GM12878 (cell line): ENCODE data around the gene GPRIN2. TPM values are rescaled to one million over a fixed set of nuclear protein-coding genes. Genes with fewer than 3 reads are reported as not detected.

ENCODE experiments used
- ATAC-seq: fragments of 200-7000 bp; cut with Tn5 transposase; 3 replicates; pipeline ENCODE4 v1.9.1; 2020; ENCODE audit warnings: mild to moderate bottlenecking, moderate library complexity
- BruUV-seq: library from RNA; stranded (reverse); fragments of 400-500 nt; replicated peaks from 2 replicates; lab custom pipeline; 2021; lab: Mats Ljungman, UMichigan
- CTCF ChIA-PET: fragments of 300-600 bp; sonication (Branson Sonifier 250); formaldehyde crosslinking; extraction: SDS; loops from one replicate; lab custom pipeline; 2021; ENCODE audit warnings: inconsistent platforms; lab: Yijun Ruan, JAX
- POLR2A ChIA-PET: fragments of 350-600 bp; formaldehyde crosslinking; extraction: SDS; loops from one replicate; lab custom pipeline; 2021; ENCODE audit warnings: inconsistent platforms; lab: Charles Lee
- RAD21 ChIA-PET: fragments of 300-600 bp; sonication (Branson Sonifier 250); formaldehyde crosslinking; loops from one replicate; lab custom pipeline; 2023; ENCODE audit warnings: antibody characterized with exemption; ENCODE audit not compliant: unreplicated experiment; lab: Charles Lee
- SMC1A ChIA-PET: fragments of 300-600 bp; sonication (Branson Sonifier 250); formaldehyde crosslinking; loops from one replicate; lab custom pipeline; 2023; ENCODE audit not compliant: unreplicated experiment, uncharacterized antibody; lab: Charles Lee
- DNase-seq: peaks from one replicate; pipeline ENCODE4 v3.0.0-alpha.2; 2011; ENCODE audit warnings: low read depth, low spot score
- FAIRE-seq: peaks from 3 replicates; lab custom pipeline; 2011; peaks lifted over from hg19 to GRCh38; lab: Jason Lieb, UNC
- H2AFZ ChIP-seq: 2 replicates; pipeline ENCODE4 v1.6.0; 2011; ENCODE audit warnings: low read depth, low read length, control low read depth; ENCODE audit not compliant: control insufficient read depth
- H3K27ac ChIP-seq: 2 replicates; pipeline ENCODE4 v1.5.1; 2011; ENCODE audit warnings: control low read depth; ENCODE audit not compliant: control insufficient read depth, insufficient read depth
- H3K27me3 ChIP-seq, 2 experiments: replicated peaks in 1 of 2; 2 replicates each; pipeline versions ENCODE4 v1.6.0 to v1.6.1; 2011; ENCODE audit warnings: low read length in 1 of 2; ENCODE audit not compliant: control insufficient read depth in 2 of 2, insufficient read depth in 2 of 2
- H3K36me3 ChIP-seq, 2 experiments: 2 replicates each; pipeline ENCODE4 v1.5.1; 2011; ENCODE audit warnings: low read length in 1 of 2; ENCODE audit not compliant: control insufficient read depth in 2 of 2, insufficient read depth in 2 of 2
- H3K4me1 ChIP-seq: 2 replicates; pipeline ENCODE4 v1.6.1; 2011; ENCODE audit warnings: mild to moderate bottlenecking, low read length, moderate library complexity, mixed read lengths; ENCODE audit not compliant: control insufficient read depth, insufficient read depth
- H3K4me2 ChIP-seq: 2 replicates; pipeline ENCODE4 v1.6.0; 2011; ENCODE audit warnings: control low read depth; ENCODE audit not compliant: control insufficient read depth, insufficient read depth
- H3K4me3 ChIP-seq: fragments of 200-600 bp; sonication (generic); 2 replicates; pipeline ENCODE4 v1.5.1; 2016
- H3K79me2 ChIP-seq: 2 replicates; pipeline ENCODE4 v1.6.0; 2011; ENCODE audit warnings: low read length; ENCODE audit not compliant: control insufficient read depth, insufficient read depth
- H3K9ac ChIP-seq: 2 replicates; pipeline ENCODE4 v1.8.0; 2011; ENCODE audit warnings: low read length, control low read depth, mixed read lengths; ENCODE audit not compliant: control insufficient read depth, insufficient read depth
- H3K9me3 ChIP-seq: replicated peaks from 3 replicates; pipeline ENCODE4 v1.5.1; 2011; ENCODE audit warnings: mild to moderate bottlenecking, low read length; ENCODE audit not compliant: control insufficient read depth, insufficient read depth
- H4K20me1 ChIP-seq: 2 replicates; pipeline ENCODE4 v1.6.0; 2011; ENCODE audit not compliant: control insufficient read depth, insufficient read depth
- CEBPB ChIP-seq, 2 experiments: fragments of 150-350 bp in 1 of 2; IDR thresholded peaks; 2 replicates each; pipeline ENCODE4 v1.6.1; 2012 to 2014; ENCODE audit warnings: low read depth in 2 of 2, low read length in 2 of 2, borderline replicate concordance in 1 of 2, inconsistent platforms in 1 of 2
- E2F8 ChIP-seq: fragments of 450-650 bp; IDR thresholded peaks from 2 replicates; pipeline ENCODE4 v1.6.1; 2018; ENCODE audit warnings: mild to moderate bottlenecking, low read depth, moderate library complexity; ENCODE audit not compliant: partially characterized antibody
- ELK1 ChIP-seq: IDR thresholded peaks from 2 replicates; pipeline ENCODE4 v1.6.1; 2012; ENCODE audit warnings: low read depth, low read length, improper control_type of control experiment
- IRF5 ChIP-seq: fragments of 450-650 bp; IDR thresholded peaks from 2 replicates; pipeline ENCODE4 v1.6.1; 2017; ENCODE audit warnings: borderline replicate concordance
- JUNB ChIP-seq: IDR thresholded peaks from 2 replicates; pipeline ENCODE4 v1.6.1; 2016; ENCODE audit warnings: antibody characterized with exemption, mild to moderate bottlenecking
- NFXL1 ChIP-seq: fragments of 450-650 bp; IDR thresholded peaks from 2 replicates; pipeline ENCODE4 v1.6.1; 2017; ENCODE audit warnings: antibody characterized with exemption, mild to moderate bottlenecking, borderline replicate concordance
- POLR2AphosphoS2 ChIP-seq: IDR thresholded peaks from 2 replicates; pipeline ENCODE4 v1.6.1; 2011; ENCODE audit warnings: low read depth, mild to moderate bottlenecking, low read length, improper control_type of control experiment, moderate library complexity
- SREBF1 ChIP-seq: IDR thresholded peaks from 2 replicates; pipeline ENCODE4 v1.6.1; 2012; ENCODE audit warnings: mild to moderate bottlenecking, low read length
- TAF1 ChIP-seq: IDR thresholded peaks from 2 replicates; pipeline ENCODE4 v1.6.1; 2011; ENCODE audit warnings: mild to moderate bottlenecking, low read depth, low read length, borderline replicate concordance
- ZNF384 ChIP-seq: IDR thresholded peaks from 2 replicates; pipeline ENCODE4 v1.6.1; 2012; ENCODE audit warnings: low read depth, mild to moderate bottlenecking, low read length, improper control_type of control experiment, borderline replicate concordance
- WGBS: methylation state at CpG from one replicate; pipeline ENCODE4 v1.1.6; 2016; ENCODE audit warnings: low lambda C conversion rate; ENCODE audit not compliant: insufficient replicate concordance, insufficient coverage; ENCODE audit errors: missing lambda C conversion rate; 5-methylcytosine and 5-hydroxymethylcytosine counted together
- in situ Hi-C: fragments of 300-500 bp; cut with MboI; formaldehyde crosslinking; loops from 9 replicates; pipeline ENCODE4 v1.14.3; 2018; ENCODE audit warnings: mixed read lengths
- intact Hi-C: fragments of 100-400 bp; cut with micrococcal nuclease; formaldehyde crosslinking; loops from one replicate; pipeline ENCODE4 v1.14.2; 2022; ENCODE audit not compliant: unreplicated experiment
- polyA plus RNA-seq, 11 experiments: library from polyadenylated mRNA; depleted of rRNA in 4 of 11; unstranded in 6 of 11; stranded (reverse) in 5 of 11; fragments of >200 nt; fragmentation: Nextera tagmentation in 4 of 11; fragmentation: Illumina TruSeq in 1 of 11; extraction: Ambion mirVana in 4 of 11; extraction: Trizol in 1 of 11; gene quantifications; 1 replicate in 1 of 11; 2 replicates in 10 of 11; pipeline versions ENCODE4 v1.2.1 to v1.2.3, GENCODE V29; 2011 to 2016; ENCODE audit warnings: inconsistent platforms in 2 of 11, missing spikeins in 2 of 11, low read depth in 1 of 11
- total RNA-seq, 4 experiments: library from RNA; depleted of rRNA in 3 of 4; stranded (reverse); fragments of >200 nt in 3 of 4; fragmentation: Illumina TruSeq in 1 of 4; extraction: Trizol in 1 of 4; gene quantifications; 2 replicates each; pipeline versions ENCODE4 v1.2.1 to v1.2.3, GENCODE V29; 2013 to 2021
- TF ChIP-seq, protein P1 (sequence below): IDR thresholded peaks from 2 replicates; pipeline ENCODE4 v1.6.1; 2012; ENCODE audit warnings: improper control_type of control experiment, low read depth, low read length; ENCODE audit not compliant: insufficient replicate concordance

GPRIN2 gene
- total and polyA plus RNA-seq, 10 of the 15 experiments (the other 5 are each of a cell fraction or from before 2014, with no cell fraction given) = 0.13 TPM; not detected in 9

DNA sequence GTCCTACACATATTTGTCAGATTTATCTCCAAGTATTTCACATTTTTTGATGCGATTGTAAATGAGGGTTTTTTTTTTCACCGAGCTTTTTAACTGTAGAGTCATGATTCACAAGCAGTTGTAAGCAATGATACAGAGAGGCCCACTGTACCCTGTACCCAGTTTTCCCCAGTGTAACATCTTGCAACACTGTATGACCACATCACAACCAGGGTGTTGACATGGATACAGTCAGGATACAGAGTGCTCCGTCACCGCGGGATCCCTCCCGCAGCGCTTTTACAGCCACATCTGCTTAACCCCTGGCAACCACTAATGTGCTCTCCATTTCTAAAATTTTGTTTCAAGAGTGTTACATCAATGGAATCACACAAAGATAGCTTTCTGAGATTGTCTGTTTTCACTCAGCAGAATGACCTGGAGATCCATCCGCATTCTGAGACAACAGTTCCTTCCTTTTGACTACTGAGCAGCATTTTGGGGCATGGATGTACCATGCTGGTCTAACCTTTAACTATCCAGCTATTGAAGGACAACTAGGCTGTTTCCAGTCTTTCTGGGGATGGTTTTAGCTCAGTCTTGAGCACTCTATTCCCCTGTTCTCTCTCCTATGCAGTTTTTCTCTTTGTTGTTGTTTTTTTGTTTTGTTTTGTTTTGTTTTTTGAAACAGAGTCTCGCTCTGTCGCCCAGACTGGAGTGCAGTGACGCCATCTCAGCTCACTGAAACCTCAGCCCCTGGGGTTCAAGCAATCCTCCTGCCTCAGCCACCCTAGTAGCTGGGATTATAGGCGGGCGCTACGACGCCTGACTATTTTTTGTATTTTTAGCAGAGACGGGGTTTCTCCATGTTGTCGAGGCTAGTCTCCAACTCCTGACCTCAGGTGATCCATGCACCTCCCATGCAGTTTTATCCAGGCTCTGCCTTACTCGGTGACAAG lies 25.9 kb downstream of the GPRIN2 start:
- no peak for DNase-seq
- BruUV-seq = no TSS peak
- no peak for FAIRE-seq
- no peaks in the 10 kb centered on the region for H3K79me2 ChIP-seq
- H3K4me2 ChIP-seq = no peak overlapping the region
- ChIA-PET CTCF (interaction anchor here (1.8 kb wide), 1 partner anchor 14 kb away, joined by 5 read pairs; no protein-coding TSS in a partner anchor), RAD21 (no interaction called here), SMC1A (no interaction called here), POLR2A (no interaction called here)
- no peaks in the 10 kb centered on the region for H3K27me3 ChIP-seq
- no peak overlapping the region for H3K4me3 ChIP-seq
- H2AFZ ChIP-seq = no peak overlapping the region
- H3K36me3 ChIP-seq = no peaks in the 10 kb centered on the region
- H4K20me1 ChIP-seq = no peaks in the 10 kb centered on the region
- ATAC-seq = no peak
- H3K4me1 ChIP-seq = no peaks in the 10 kb centered on the region
- WGBS = 74% methylated on average over 18 of the region's 18 CpGs
- no peaks in the 10 kb centered on the region for H3K9me3 ChIP-seq
- intact Hi-C loops (no loop called here), in situ Hi-C loops (no loop called here)
- no peak overlapping the region for H3K27ac ChIP-seq
- no peak overlapping the region for H3K9ac ChIP-seq
- TF ChIP-seq SREBF1 (no peak), E2F8 (no peak), POLR2AphosphoS2 (no peak), ZNF384 (no peak), TAF1 (no peak), NFXL1 (no peak), CEBPB (IDR thresholded peaks at IDR 0.05; ENCODE audit: borderline replicate concordance in 1 of 2, low read depth in 2 of 2, low read length in 2 of 2) (no peak), ELK1 (no peak), JUNB (no peak), IRF5 (no peak)
- TF ChIP-seq, protein P1, sequence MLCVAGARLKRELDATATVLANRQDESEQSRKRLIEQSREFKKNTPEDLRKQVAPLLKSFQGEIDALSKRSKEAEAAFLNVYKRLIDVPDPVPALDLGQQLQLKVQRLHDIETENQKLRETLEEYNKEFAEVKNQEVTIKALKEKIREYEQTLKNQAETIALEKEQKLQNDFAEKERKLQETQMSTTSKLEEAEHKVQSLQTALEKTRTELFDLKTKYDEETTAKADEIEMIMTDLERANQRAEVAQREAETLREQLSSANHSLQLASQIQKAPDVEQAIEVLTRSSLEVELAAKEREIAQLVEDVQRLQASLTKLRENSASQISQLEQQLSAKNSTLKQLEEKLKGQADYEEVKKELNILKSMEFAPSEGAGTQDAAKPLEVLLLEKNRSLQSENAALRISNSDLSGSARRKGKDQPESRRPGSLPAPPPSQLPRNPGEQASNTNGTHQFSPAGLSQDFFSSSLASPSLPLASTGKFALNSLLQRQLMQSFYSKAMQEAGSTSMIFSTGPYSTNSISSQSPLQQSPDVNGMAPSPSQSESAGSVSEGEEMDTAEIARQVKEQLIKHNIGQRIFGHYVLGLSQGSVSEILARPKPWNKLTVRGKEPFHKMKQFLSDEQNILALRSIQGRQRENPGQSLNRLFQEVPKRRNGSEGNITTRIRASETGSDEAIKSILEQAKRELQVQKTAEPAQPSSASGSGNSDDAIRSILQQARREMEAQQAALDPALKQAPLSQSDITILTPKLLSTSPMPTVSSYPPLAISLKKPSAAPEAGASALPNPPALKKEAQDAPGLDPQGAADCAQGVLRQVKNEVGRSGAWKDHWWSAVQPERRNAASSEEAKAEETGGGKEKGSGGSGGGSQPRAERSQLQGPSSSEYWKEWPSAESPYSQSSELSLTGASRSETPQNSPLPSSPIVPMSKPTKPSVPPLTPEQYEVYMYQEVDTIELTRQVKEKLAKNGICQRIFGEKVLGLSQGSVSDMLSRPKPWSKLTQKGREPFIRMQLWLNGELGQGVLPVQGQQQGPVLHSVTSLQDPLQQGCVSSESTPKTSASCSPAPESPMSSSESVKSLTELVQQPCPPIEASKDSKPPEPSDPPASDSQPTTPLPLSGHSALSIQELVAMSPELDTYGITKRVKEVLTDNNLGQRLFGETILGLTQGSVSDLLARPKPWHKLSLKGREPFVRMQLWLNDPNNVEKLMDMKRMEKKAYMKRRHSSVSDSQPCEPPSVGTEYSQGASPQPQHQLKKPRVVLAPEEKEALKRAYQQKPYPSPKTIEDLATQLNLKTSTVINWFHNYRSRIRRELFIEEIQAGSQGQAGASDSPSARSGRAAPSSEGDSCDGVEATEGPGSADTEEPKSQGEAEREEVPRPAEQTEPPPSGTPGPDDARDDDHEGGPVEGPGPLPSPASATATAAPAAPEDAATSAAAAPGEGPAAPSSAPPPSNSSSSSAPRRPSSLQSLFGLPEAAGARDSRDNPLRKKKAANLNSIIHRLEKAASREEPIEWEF = no peak
